Measurements from ENCODE around the gene HOXC11. TPM values are rescaled to one million over a fixed set of nuclear protein-coding genes. Genes with fewer than 3 reads are reported as not detected.

The HOXC11 gene
- total RNA-seq, 8 experiments from 2014 or later: 0.08 to 9.5 (median 0.35) TPM; not detected in 2

GRCh38 chr12:54004841-54005530 is 32.1 kb downstream of the HOXC11 start:
- in situ Hi-C loops (cut with MboI; ENCODE audit: low pct_unique_long_range_greater_than_20kb in 2 of 9, low sequenced_read_pairs in 9 of 9, unreplicated experiment in 9 of 9): loop anchor here in 4 of 9 experiments (10.0 to 25.0 kb wide), 3 partner anchors 200 to 382 kb away; partner anchors contain the start of genes GPR84 (in 2 of the 4) and ZNF385A (in 1 of the 4)
- Histone ChIP-seq H3K4me3 (no peak overlapping the region), H3K27ac (no peak overlapping the region), H3K4me1 (replicated peaks in 1 of 2) (peaks cover 10 to 17% of the 10 kb centered on the region in 2 donors)
- ATAC-seq (replicated peaks in 6 of 8): peak in 2 of 8 experiments; percentile 4 to 7
- WGBS, 10 experiments: 3 to 67% (median 40%) methylated on average over 3 to 9 of the region's 31 CpGs; no CpG with 5 or more reads in 3 of the 10 experiments

GRCh38 chr12:54005531-54005852 is 32.6 kb downstream of the HOXC11 start:
- 0 to 52% (median 6%) methylated on average over 1 to 16 of the region's 26 CpGs; no CpG with 5 or more reads in 1 of the 10 experiments for WGBS, 10 experiments
- Histone ChIP-seq H3K4me1 (replicated peaks in 1 of 2) (peaks cover 10 to 16% of the 10 kb centered on the region in 2 donors), H3K27ac (no peak overlapping the region), H3K4me3 (no peak overlapping the region)
- peak in 2 of 8 experiments; percentile 4 to 6 for ATAC-seq (replicated peaks in 6 of 8)
- in situ Hi-C loops (cut with MboI; ENCODE audit: low pct_unique_long_range_greater_than_20kb in 2 of 9, low sequenced_read_pairs in 9 of 9, unreplicated experiment in 9 of 9): loop anchor here in 4 of 9 experiments (10.0 to 25.0 kb wide), 3 partner anchors 199 to 382 kb away; partner anchors contain the start of genes GPR84 (in 2 of the 4) and ZNF385A (in 1 of the 4)

- in situ Hi-C loops (cut with MboI; ENCODE audit: low pct_unique_long_range_greater_than_20kb in 2 of 9, low sequenced_read_pairs in 9 of 9, unreplicated experiment in 9 of 9): loop anchor here in 4 of 9 experiments (10.0 to 25.0 kb wide), 3 partner anchors 199 to 381 kb away; partner anchors contain the start of genes GPR84 (in 2 of the 4) and ZNF385A (in 1 of the 4)
- ATAC-seq (replicated peaks in 6 of 8): peak; percentile 57 to 87 (median 74)
- 2 to 53% (median 12%) methylated on average over 3 to 25 of the region's 39 CpGs; no CpG with 5 or more reads in 2 of the 10 experiments for WGBS, 10 experiments
Observed at GRCh38 chr12:54005853-54006558, 33.1 kb downstream of the HOXC11 start.

GRCh38 chr12:54006559-54007220 is 33.8 kb downstream of the HOXC11 start:
- peaks cover 10 to 13% of the 10 kb centered on the region in 2 donors for H3K4me1 ChIP-seq (replicated peaks in 1 of 2)
- WGBS, 10 experiments: 10 to 100% (median 26%) methylated on average over 1 to 8 of the region's 22 CpGs; no CpG with 5 or more reads in 4 of the 10 experiments
- no peak overlapping the region for H3K4me3 ChIP-seq
- no peak overlapping the region for H3K27ac ChIP-seq
- in situ Hi-C loops (cut with MboI; ENCODE audit: low pct_unique_long_range_greater_than_20kb in 2 of 9, low sequenced_read_pairs in 9 of 9, unreplicated experiment in 9 of 9): loop anchor here in 4 of 9 experiments (10.0 to 25.0 kb wide), 3 partner anchors 198 to 381 kb away; partner anchors contain the start of genes GPR84 (in 2 of the 4) and ZNF385A (in 1 of the 4)
- no peak for ATAC-seq (replicated peaks in 6 of 8)

More at GRCh38 chr12:54005853-54006558, 33.1 kb downstream of the HOXC11 start:
- no peak overlapping the region for H3K27ac ChIP-seq
- peak overlapping the region in 2 of 5 donors; percentile 5 to 19 for H3K4me3 ChIP-seq
- H3K4me1 ChIP-seq (replicated peaks in 1 of 2): peaks cover 10 to 13% of the 10 kb centered on the region in 2 donors

GRCh38 chr12:54007538-54008259 is 34.8 kb downstream of the HOXC11 start:
- in situ Hi-C loops (cut with MboI; ENCODE audit: low pct_unique_long_range_greater_than_20kb in 2 of 9, low sequenced_read_pairs in 9 of 9, unreplicated experiment in 9 of 9): loop anchor here in 4 of 9 experiments (10.0 to 25.0 kb wide), 3 partner anchors 197 to 380 kb away; partner anchors contain the start of genes GPR84 (in 2 of the 4) and ZNF385A (in 1 of the 4)
- ATAC-seq (replicated peaks in 6 of 8): peak in 1 of 8 experiments; percentile 4
- peaks cover 10 to 13% of the 10 kb centered on the region in 2 donors for H3K4me1 ChIP-seq (replicated peaks in 1 of 2)
- no peak overlapping the region for H3K4me3 ChIP-seq
- H3K27ac ChIP-seq: no peak overlapping the region
- 40 to 100% (median 58%) methylated on average over 1 to 2 of the region's 2 CpGs; no CpG with 5 or more reads in 6 of the 10 experiments for WGBS, 10 experiments

GRCh38 chr12:54008260-54008552 is 35.3 kb downstream of the HOXC11 start:
- Histone ChIP-seq H3K4me3 (peak overlapping the region in 1 of 5 donors; percentile 51), H3K4me1 (replicated peaks in 1 of 2) (peaks cover 10 to 13% of the 10 kb centered on the region in 2 donors), H3K27ac (no peak overlapping the region)
- in situ Hi-C loops (cut with MboI; ENCODE audit: low pct_unique_long_range_greater_than_20kb in 2 of 9, low sequenced_read_pairs in 9 of 9, unreplicated experiment in 9 of 9): loop anchor here in 4 of 9 experiments (10.0 to 25.0 kb wide), 3 partner anchors 197 to 379 kb away; partner anchors contain the start of genes GPR84 (in 2 of the 4) and ZNF385A (in 1 of the 4)
- ATAC-seq (replicated peaks in 6 of 8): no peak
- WGBS, 10 experiments: 29 to 57% (median 38%) methylated on average over 1 to 2 of the region's 2 CpGs; no CpG with 5 or more reads in 6 of the 10 experiments

GRCh38 chr12:54009171-54010052 is 36.5 kb downstream of the HOXC11 start:
- peak; percentile 16 to 71 (median 65) for ATAC-seq (replicated peaks in 6 of 8)
- peaks cover 10 to 13% of the 10 kb centered on the region in 2 donors for H3K4me1 ChIP-seq (replicated peaks in 1 of 2)
- 0 to 7% (median 6%) methylated on average over 3 to 12 of the region's 51 CpGs; no CpG with 5 or more reads in 6 of the 10 experiments for WGBS, 10 experiments
- H3K27ac ChIP-seq: no peak overlapping the region
- in situ Hi-C loops (cut with MboI; ENCODE audit: low pct_unique_long_range_greater_than_20kb in 2 of 9, low sequenced_read_pairs in 9 of 9, unreplicated experiment in 9 of 9): loop anchor here in 4 of 9 experiments (10.0 to 25.0 kb wide), 3 partner anchors 195 to 378 kb away; partner anchors contain the start of genes GPR84 (in 2 of the 4) and ZNF385A (in 1 of the 4)
- peak overlapping the region; percentile 18 to 51 (median 28) for H3K4me3 ChIP-seq

GRCh38 chr12:54010053-54010971 is 37.4 kb downstream of the HOXC11 start:
- no peak for ATAC-seq (replicated peaks in 6 of 8)
- no peak overlapping the region for H3K27ac ChIP-seq

GRCh38 chr12:54010972-54011664 is 38.2 kb downstream of the HOXC11 start:
- in situ Hi-C loops (cut with MboI; ENCODE audit: low pct_unique_long_range_greater_than_20kb in 2 of 9, low sequenced_read_pairs in 9 of 9, unreplicated experiment in 9 of 9): loop anchor here in 3 of 9 experiments (25.0 kb wide), 2 partner anchors 351 to 376 kb away; partner anchors contain the start of genes GPR84 (in 2 of the 3) and ZNF385A (in 1 of the 3)
- Histone ChIP-seq H3K4me1 (replicated peaks in 1 of 2) (peaks cover 9 to 12% of the 10 kb centered on the region in 2 donors), H3K4me3 (peak overlapping the region in 1 of 5 donors; percentile 5), H3K27ac (no peak overlapping the region)
- WGBS, 10 experiments: 2 to 34% (median 15%) methylated on average over 5 to 13 of the region's 17 CpGs
- no peak for ATAC-seq (replicated peaks in 6 of 8)

More at GRCh38 chr12:54010053-54010971, 37.4 kb downstream of the HOXC11 start:
- in situ Hi-C loops (cut with MboI; ENCODE audit: low pct_unique_long_range_greater_than_20kb in 2 of 9, low sequenced_read_pairs in 9 of 9, unreplicated experiment in 9 of 9): loop anchor here in 3 of 9 experiments (25.0 kb wide), 2 partner anchors 352 to 377 kb away; partner anchors contain the start of genes GPR84 (in 2 of the 3) and ZNF385A (in 1 of the 3)
- 0 to 59% (median 19%) methylated on average over 1 to 8 of the region's 10 CpGs; no CpG with 5 or more reads in 4 of the 10 experiments for WGBS, 10 experiments
- H3K4me1 ChIP-seq (replicated peaks in 1 of 2): peaks cover 10 to 13% of the 10 kb centered on the region in 2 donors
- H3K4me3 ChIP-seq: peak overlapping the region in 2 of 5 donors; percentile 45 to 51

Data from motor neuron (in vitro differentiated cells).